ENCODE data around the gene NTN5.

The NTN5 gene

GRCh38 chr19:48678201-48678600, 5.4 kb upstream of the NTN5 start:
- CTCF ChIA-PET: interaction anchor here (0.9 to 1.9 kb wide), 4 partner anchors 10 to 153 kb away, joined by 3 to 5 read pairs (median 4); partner anchors contain the start of gene RASIP1

GRCh38 chr19:48676887-48677286, 4.1 kb upstream of the NTN5 start:
- 98% methylated on average over 13 of the region's 13 CpGs for WGBS (ENCODE audit: insufficient coverage)
- Histone ChIP-seq H3K27me3 (replicated peaks in 2 of 5; ENCODE audit: control insufficient read depth in 4 of 5, insufficient read depth in 5 of 5, low read length in 4 of 5) (no peaks in the 10 kb centered on the region), H3K4me3 (ENCODE audit: control insufficient read depth in 1 of 7, extremely low read depth in 1 of 7, insufficient read depth in 4 of 7, low read depth in 2 of 7, low read length in 6 of 7) (no peak overlapping the region), H3K4me1 (ENCODE audit: control extremely low read depth in 1 of 4, control insufficient read depth in 4 of 4, insufficient read depth in 4 of 4, low read length in 3 of 4) (peaks cover 0 to 10% (median 3%) of the 10 kb centered on the region in 4 experiments), H3K36me3 (ENCODE audit: control insufficient read depth in 4 of 4, insufficient read depth in 4 of 4, low read length in 3 of 4) (no peaks in the 10 kb centered on the region), H3K9me3 (ENCODE audit: control extremely low read depth in 1 of 5, control insufficient read depth in 4 of 5, insufficient read depth in 2 of 5, low read depth in 1 of 5, low read length in 4 of 5) (no peaks in the 10 kb centered on the region), H3K27ac (ENCODE audit: insufficient read depth in 1 of 2, low read depth in 1 of 2, low read length in 2 of 2, poor library complexity in 1 of 2, severe bottlenecking in 2 of 2) (no peak overlapping the region)
- CTCF ChIA-PET: interaction anchor here (1.5 to 4.5 kb wide), 5 partner anchors 32 to 155 kb away, joined by 4 to 40 read pairs (median 8); partner anchors contain the start of gene CA11
- POLR2A ChIA-PET: no interaction called here
- DNase-seq: no peak

More at GRCh38 chr19:48678201-48678600, 5.4 kb upstream of the NTN5 start:
- POLR2A ChIA-PET: interaction anchor here (0.5 kb wide), 1 partner anchor 26 kb away, joined by 3 read pairs; no protein-coding TSS in a partner anchor
- no peaks in the 10 kb centered on the region for H3K27me3 ChIP-seq (replicated peaks in 2 of 5; ENCODE audit: control insufficient read depth in 4 of 5, insufficient read depth in 5 of 5, low read length in 4 of 5)
- peaks cover 0 to 10% (median 3%) of the 10 kb centered on the region in 4 experiments for H3K4me1 ChIP-seq (ENCODE audit: control extremely low read depth in 1 of 4, control insufficient read depth in 4 of 4, insufficient read depth in 4 of 4, low read length in 3 of 4)
- 71% methylated on average over 1 of the region's 4 CpGs for WGBS (ENCODE audit: insufficient coverage)
- H3K4me3 ChIP-seq (ENCODE audit: control insufficient read depth in 1 of 7, extremely low read depth in 1 of 7, insufficient read depth in 4 of 7, low read depth in 2 of 7, low read length in 6 of 7): no peak overlapping the region
- DNase-seq: no peak
- no peaks in the 10 kb centered on the region for H3K36me3 ChIP-seq (ENCODE audit: control insufficient read depth in 4 of 4, insufficient read depth in 4 of 4, low read length in 3 of 4)
- no peaks in the 10 kb centered on the region for H3K9me3 ChIP-seq (ENCODE audit: control extremely low read depth in 1 of 5, control insufficient read depth in 4 of 5, insufficient read depth in 2 of 5, low read depth in 1 of 5, low read length in 4 of 5)
- no peak overlapping the region for H3K27ac ChIP-seq (ENCODE audit: insufficient read depth in 1 of 2, low read depth in 1 of 2, low read length in 2 of 2, poor library complexity in 1 of 2, severe bottlenecking in 2 of 2)

- 95% methylated on average over 11 of the region's 17 CpGs for WGBS (ENCODE audit: insufficient coverage)
Measured at GRCh38 chr19:48676487-48676886, 3.7 kb upstream of the NTN5 start.

GRCh38 chr19:48674921-48675824, 2.4 kb upstream of the NTN5 start:
- no peaks in the 10 kb centered on the region for H3K36me3 ChIP-seq (ENCODE audit: control insufficient read depth in 4 of 4, insufficient read depth in 4 of 4, low read length in 3 of 4)
- H3K27me3 ChIP-seq (replicated peaks in 2 of 5; ENCODE audit: control insufficient read depth in 4 of 5, insufficient read depth in 5 of 5, low read length in 4 of 5): no peaks in the 10 kb centered on the region
- peaks cover 0 to 6% (median 0%) of the 10 kb centered on the region in 4 experiments for H3K4me1 ChIP-seq (ENCODE audit: control extremely low read depth in 1 of 4, control insufficient read depth in 4 of 4, insufficient read depth in 4 of 4, low read length in 3 of 4)
- H3K9me3 ChIP-seq (ENCODE audit: control extremely low read depth in 1 of 5, control insufficient read depth in 4 of 5, insufficient read depth in 2 of 5, low read depth in 1 of 5, low read length in 4 of 5): no peaks in the 10 kb centered on the region
- H3K27ac ChIP-seq (ENCODE audit: insufficient read depth in 1 of 2, low read depth in 1 of 2, low read length in 2 of 2, poor library complexity in 1 of 2, severe bottlenecking in 2 of 2): no peak overlapping the region
- ChIA-PET CTCF (interaction anchor here (0.8 to 4.5 kb wide), 29 partner anchors 9 to 167 kb away, joined by 3 to 40 read pairs (median 5); partner anchors contain the start of genes CA11 and FUT2), POLR2A (no interaction called here)
- peak; percentile 72 to 87 (median 81) for DNase-seq
- 43% methylated on average over 27 of the region's 28 CpGs for WGBS (ENCODE audit: insufficient coverage)
- no peak overlapping the region for H3K4me3 ChIP-seq (ENCODE audit: control insufficient read depth in 1 of 7, extremely low read depth in 1 of 7, insufficient read depth in 4 of 7, low read depth in 2 of 7, low read length in 6 of 7)

More at GRCh38 chr19:48676487-48676886, 3.7 kb upstream of the NTN5 start:
- ChIA-PET CTCF (interaction anchor here (1.1 to 4.5 kb wide), 10 partner anchors 19 to 155 kb away, joined by 4 to 40 read pairs (median 8); partner anchors contain the start of genes CA11 and FUT2), POLR2A (no interaction called here)
- H3K4me1 ChIP-seq (ENCODE audit: control extremely low read depth in 1 of 4, control insufficient read depth in 4 of 4, insufficient read depth in 4 of 4, low read length in 3 of 4): peaks cover 0 to 10% (median 3%) of the 10 kb centered on the region in 4 experiments
- no peak overlapping the region for H3K27ac ChIP-seq (ENCODE audit: insufficient read depth in 1 of 2, low read depth in 1 of 2, low read length in 2 of 2, poor library complexity in 1 of 2, severe bottlenecking in 2 of 2)
- no peaks in the 10 kb centered on the region for H3K27me3 ChIP-seq (replicated peaks in 2 of 5; ENCODE audit: control insufficient read depth in 4 of 5, insufficient read depth in 5 of 5, low read length in 4 of 5)
- H3K36me3 ChIP-seq (ENCODE audit: control insufficient read depth in 4 of 4, insufficient read depth in 4 of 4, low read length in 3 of 4): no peaks in the 10 kb centered on the region
- H3K9me3 ChIP-seq (ENCODE audit: control extremely low read depth in 1 of 5, control insufficient read depth in 4 of 5, insufficient read depth in 2 of 5, low read depth in 1 of 5, low read length in 4 of 5): no peaks in the 10 kb centered on the region
- no peak overlapping the region for H3K4me3 ChIP-seq (ENCODE audit: control insufficient read depth in 1 of 7, extremely low read depth in 1 of 7, insufficient read depth in 4 of 7, low read depth in 2 of 7, low read length in 6 of 7)
- DNase-seq: no peak

GRCh38 chr19:48674216-48674809, 1.5 kb upstream of the NTN5 start:
- H3K4me3 ChIP-seq (ENCODE audit: control insufficient read depth in 1 of 7, extremely low read depth in 1 of 7, insufficient read depth in 4 of 7, low read depth in 2 of 7, low read length in 6 of 7): no peak overlapping the region
- H3K36me3 ChIP-seq (ENCODE audit: control insufficient read depth in 4 of 4, insufficient read depth in 4 of 4, low read length in 3 of 4): no peaks in the 10 kb centered on the region
- no peaks in the 10 kb centered on the region for H3K9me3 ChIP-seq (ENCODE audit: control extremely low read depth in 1 of 5, control insufficient read depth in 4 of 5, insufficient read depth in 2 of 5, low read depth in 1 of 5, low read length in 4 of 5)
- ChIA-PET CTCF (interaction anchor here (0.8 to 4.5 kb wide), 22 partner anchors 10 to 168 kb away, joined by 3 to 40 read pairs (median 5); partner anchors contain the start of gene CA11), POLR2A (no interaction called here)
- H3K27me3 ChIP-seq (replicated peaks in 2 of 5; ENCODE audit: control insufficient read depth in 4 of 5, insufficient read depth in 5 of 5, low read length in 4 of 5): no peaks in the 10 kb centered on the region
- 91% methylated on average over 12 of the region's 19 CpGs for WGBS (ENCODE audit: insufficient coverage)
- H3K27ac ChIP-seq (ENCODE audit: insufficient read depth in 1 of 2, low read depth in 1 of 2, low read length in 2 of 2, poor library complexity in 1 of 2, severe bottlenecking in 2 of 2): no peak overlapping the region
- peaks cover 0 to 6% (median 0%) of the 10 kb centered on the region in 4 experiments for H3K4me1 ChIP-seq (ENCODE audit: control extremely low read depth in 1 of 4, control insufficient read depth in 4 of 4, insufficient read depth in 4 of 4, low read length in 3 of 4)
- no peak for DNase-seq

GRCh38 chr19:48673436-48674100, 751 bp upstream of the NTN5 start:
- Histone ChIP-seq H3K9me3 (ENCODE audit: control extremely low read depth in 1 of 5, control insufficient read depth in 4 of 5, insufficient read depth in 2 of 5, low read depth in 1 of 5, low read length in 4 of 5) (no peaks in the 10 kb centered on the region), H3K4me3 (ENCODE audit: control insufficient read depth in 1 of 7, extremely low read depth in 1 of 7, insufficient read depth in 4 of 7, low read depth in 2 of 7, low read length in 6 of 7) (no peak overlapping the region), H3K4me1 (ENCODE audit: control extremely low read depth in 1 of 4, control insufficient read depth in 4 of 4, insufficient read depth in 4 of 4, low read length in 3 of 4) (peaks cover 0 to 6% (median 0%) of the 10 kb centered on the region in 4 experiments), H3K36me3 (ENCODE audit: control insufficient read depth in 4 of 4, insufficient read depth in 4 of 4, low read length in 3 of 4) (no peaks in the 10 kb centered on the region), H3K27me3 (replicated peaks in 2 of 5; ENCODE audit: control insufficient read depth in 4 of 5, insufficient read depth in 5 of 5, low read length in 4 of 5) (peaks cover 0 to under 1% (median 0%) of the 10 kb centered on the region in 5 experiments), H3K27ac (ENCODE audit: insufficient read depth in 1 of 2, low read depth in 1 of 2, low read length in 2 of 2, poor library complexity in 1 of 2, severe bottlenecking in 2 of 2) (no peak overlapping the region)
- CTCF ChIA-PET: interaction anchor here (0.9 to 4.5 kb wide), 12 partner anchors 13 to 168 kb away, joined by 3 to 40 read pairs (median 7); partner anchors contain the start of gene CA11
- POLR2A ChIA-PET: no interaction called here
- 82% methylated on average over 24 of the region's 25 CpGs for WGBS (ENCODE audit: insufficient coverage)
- DNase-seq: no peak
